ENCODE data around the gene ZMIZ1. TPM values are rescaled to one million over a fixed set of nuclear protein-coding genes. Genes with fewer than 3 reads are reported as not detected.

Gene ZMIZ1
- total RNA-seq, 2 experiments from 2014 or later, result 38.3 to 41.6 TPM

- CTCF ChIA-PET, result interaction anchor here (1.6 kb wide), 1 partner anchor 32 kb away, joined by 4 read pairs; no protein-coding TSS in a partner anchor
- POLR2A ChIA-PET, result no interaction called here
Measured at GRCh38 chr10:79226391-79227245, 157.9 kb downstream of the ZMIZ1 start.

GRCh38 chr10:79229071-79229541, 160.3 kb downstream of the ZMIZ1 start:
- ChIA-PET CTCF (no interaction called here), POLR2A (no interaction called here)

GRCh38 chr10:79229830-79230327, 161.1 kb downstream of the ZMIZ1 start:
- CTCF ChIA-PET, result no interaction called here
- POLR2A ChIA-PET, result no interaction called here

GRCh38 chr10:79230328-79230830, 161.6 kb downstream of the ZMIZ1 start:
- POLR2A ChIA-PET, result no interaction called here
- CTCF ChIA-PET, result no interaction called here

- CTCF ChIA-PET, result no interaction called here
- POLR2A ChIA-PET, result no interaction called here
Measured at GRCh38 chr10:79230850-79231249, 162.1 kb downstream of the ZMIZ1 start.

GRCh38 chr10:79231908-79232307, 163.1 kb downstream of the ZMIZ1 start:
- ChIA-PET POLR2A (no interaction called here), CTCF (no interaction called here)

GRCh38 chr10:79232864-79233263, 164.1 kb downstream of the ZMIZ1 start:
- POLR2A ChIA-PET, result no interaction called here
- CTCF ChIA-PET, result no interaction called here

- ChIA-PET CTCF (no interaction called here), POLR2A (no interaction called here)
Measured at GRCh38 chr10:79234391-79235315, 165.9 kb downstream of the ZMIZ1 start.

- CTCF ChIA-PET, result no interaction called here
- POLR2A ChIA-PET, result no interaction called here
Measured at GRCh38 chr10:79235765-79236432, 167.1 kb downstream of the ZMIZ1 start.

- CTCF ChIA-PET, result no interaction called here
- POLR2A ChIA-PET, result no interaction called here
Measured at GRCh38 chr10:79236433-79236765, 167.6 kb downstream of the ZMIZ1 start.

- CTCF ChIA-PET, result no interaction called here
- POLR2A ChIA-PET, result no interaction called here
Measured at GRCh38 chr10:79237454-79238157, 168.8 kb downstream of the ZMIZ1 start.

- POLR2A ChIA-PET, result no interaction called here
- CTCF ChIA-PET, result no interaction called here
Measured at GRCh38 chr10:79238158-79238520, 169.4 kb downstream of the ZMIZ1 start.

- POLR2A ChIA-PET, result no interaction called here
- CTCF ChIA-PET, result no interaction called here
Measured at GRCh38 chr10:79238606-79239005, 169.8 kb downstream of the ZMIZ1 start.

- ChIA-PET CTCF (no interaction called here), POLR2A (no interaction called here)
Measured at GRCh38 chr10:79239275-79239779, 170.6 kb downstream of the ZMIZ1 start.

- CTCF ChIA-PET, result no interaction called here
Measured at GRCh38 chr10:79239924-79240581, 171.3 kb downstream of the ZMIZ1 start.

GRCh38 chr10:79241629-79241989, 172.8 kb downstream of the ZMIZ1 start:
- POLR2A ChIA-PET, result interaction anchor here (0.6 to 2.1 kb wide), 4 partner anchors 45 to 1196 kb away, joined by 3 to 7 read pairs (median 6); no protein-coding TSS in a partner anchor
- CTCF ChIA-PET, result no interaction called here

More at GRCh38 chr10:79239924-79240581, 171.3 kb downstream of the ZMIZ1 start:
- POLR2A ChIA-PET, result no interaction called here

- POLR2A ChIA-PET, result interaction anchor here (0.6 to 2.1 kb wide), 5 partner anchors 44 to 1197 kb away, joined by 3 to 7 read pairs (median 5); no protein-coding TSS in a partner anchor
- CTCF ChIA-PET, result interaction anchor here (1.1 kb wide), 1 partner anchor 45 kb away, joined by 3 read pairs; no protein-coding TSS in a partner anchor
Measured at GRCh38 chr10:79241990-79242619, 173.3 kb downstream of the ZMIZ1 start.

- ChIA-PET CTCF (interaction anchor here (0.6 to 1.1 kb wide), 2 partner anchors 45 to 80 kb away, joined by 3 read pairs; no protein-coding TSS in a partner anchor), POLR2A (interaction anchor here (0.6 to 2.1 kb wide), 5 partner anchors 44 to 138 kb away, joined by 4 to 7 read pairs (median 5); no protein-coding TSS in a partner anchor)
Measured at GRCh38 chr10:79242620-79243152, 173.9 kb downstream of the ZMIZ1 start.
